K562 (cell line): ENCODE measurements around the gene PSG5. TPM values are rescaled to one million over a fixed set of nuclear protein-coding genes. Genes with fewer than 3 reads are reported as not detected.

ENCODE experiments used
- ATAC-seq: fragments of 200-7000 bp; cut with Tn5 transposase; 3 replicates; pipeline ENCODE4 v1.9.1; 2020; ENCODE audit warnings: moderate library complexity
- BruUV-seq: library from RNA; stranded (reverse); fragments of 400-500 nt; replicated peaks from 2 replicates; lab custom pipeline; 2021; lab: Mats Ljungman, UMichigan
- CTCF ChIA-PET: fragments of 300-600 bp; formaldehyde crosslinking; extraction: SDS; loops from one replicate; lab custom pipeline; 2021; ENCODE audit warnings: low intra/inter-chr PET ratio; lab: Yijun Ruan, JAX
- POLR2A ChIA-PET: fragments of 300-600, 350-650 bp; sonication (Branson Sonifier 250); formaldehyde crosslinking; extraction: SDS; loops from one replicate; lab custom pipeline; 2021; ENCODE audit warnings: antibody characterized with exemption, inconsistent platforms; lab: Yijun Ruan, JAX
- DNase-seq, 4 experiments: peaks; one replicate each; pipeline versions ENCODE4 v3.0.0 to v3.0.0-alpha.2; 2011 to 2018; ENCODE audit warnings: low spot score in 3 of 4, mixed read lengths in 3 of 4; ENCODE audit errors: extremely low read depth in 1 of 4
- FAIRE-seq: peaks from 2 replicates; lab custom pipeline; 2011; peaks lifted over from hg19 to GRCh38; lab: Jason Lieb, UNC
- H2AFZ ChIP-seq: 2 replicates; pipeline ENCODE4 v1.6.0; 2011; ENCODE audit warnings: low read depth, low read length, control low read depth, inconsistent platforms
- H3K27ac ChIP-seq: fragments of 200-600 bp; 3 replicates; pipeline ENCODE4 v1.8.0; 2011; ENCODE audit warnings: low read depth, mild to moderate bottlenecking, control low read depth, inconsistent platforms, low read length, moderate library complexity, mixed read lengths; ENCODE audit errors: extremely low read depth
- H3K27me3 ChIP-seq, 2 experiments: fragments of 300-600 bp in 1 of 2; 2 replicates in 1 of 2; 3 replicates in 1 of 2; pipeline versions ENCODE4 v1.6.0 to v1.8.0; 2011; ENCODE audit warnings: inconsistent platforms in 2 of 2, low read length in 2 of 2, mild to moderate bottlenecking in 1 of 2, mixed read lengths in 1 of 2, moderate library complexity in 1 of 2; ENCODE audit not compliant: control insufficient read depth in 2 of 2, insufficient read depth in 2 of 2
- H3K36me3 ChIP-seq: fragments of 300-600 bp; 3 replicates; pipeline ENCODE4 v1.8.0; 2011; ENCODE audit warnings: mild to moderate bottlenecking, low read length, inconsistent platforms; ENCODE audit not compliant: control insufficient read depth, insufficient read depth
- H3K4me1 ChIP-seq, 2 experiments: fragments of 200-600 bp in 1 of 2; replicated peaks in 1 of 2; 2 replicates in 1 of 2; 3 replicates in 1 of 2; pipeline versions ENCODE4 v1.5.1 to v1.8.0; 2011; ENCODE audit warnings: inconsistent platforms in 2 of 2, low read length in 2 of 2, mild to moderate bottlenecking in 1 of 2, mixed read lengths in 1 of 2, moderate library complexity in 1 of 2; ENCODE audit not compliant: control insufficient read depth in 2 of 2, insufficient read depth in 2 of 2
- H3K4me2 ChIP-seq: 2 replicates; pipeline ENCODE4 v1.6.1; 2011; ENCODE audit warnings: low read length, control low read depth, inconsistent platforms, mixed read lengths; ENCODE audit not compliant: insufficient read depth
- H3K4me3 ChIP-seq: fragments of 200-600 bp; sonication (generic), shearing (Covaris generic); 2 replicates; pipeline ENCODE4 v1.5.1; 2016; ENCODE audit warnings: control low read depth, inconsistent platforms
- H3K79me2 ChIP-seq: fragments of 200-600 bp; 3 replicates; pipeline ENCODE4 v1.8.0; 2011; ENCODE audit warnings: low read length, inconsistent platforms; ENCODE audit not compliant: control insufficient read depth, insufficient read depth
- H3K9ac ChIP-seq, 2 experiments: 2 replicates each; pipeline versions ENCODE4 v1.6.0 to v1.6.1; 2011; ENCODE audit warnings: low read depth in 2 of 2, low read length in 2 of 2, control low read depth in 1 of 2, inconsistent platforms in 1 of 2, mild to moderate bottlenecking in 1 of 2, mixed read lengths in 1 of 2; ENCODE audit not compliant: insufficient read depth in 1 of 2
- H3K9me1 ChIP-seq: one replicate; pipeline ENCODE4 v1.6.0; 2011; ENCODE audit warnings: inconsistent platforms, mild to moderate bottlenecking, low read length, moderate library complexity; ENCODE audit not compliant: control insufficient read depth, insufficient read depth
- H3K9me3 ChIP-seq: replicated peaks from 2 replicates; pipeline ENCODE4 v1.5.1; 2011; ENCODE audit warnings: low read depth, low read length, inconsistent platforms; ENCODE audit not compliant: control insufficient read depth, insufficient read depth
- H4K20me1 ChIP-seq: replicated peaks from 2 replicates; pipeline ENCODE4 v1.6.1; 2011; ENCODE audit warnings: low read length, inconsistent platforms, mixed read lengths; ENCODE audit not compliant: control insufficient read depth, insufficient read depth
- DACH1 ChIP-seq: fragments of 450-650 bp; IDR thresholded peaks from 2 replicates; pipeline ENCODE4 v1.6.1; 2018; ENCODE audit not compliant: partially characterized antibody
- DLX4 ChIP-seq: fragments of 250-450 bp; sonication (Bioruptor Pico); IDR thresholded peaks from 2 replicates; pipeline ENCODE4 v1.6.1; 2021; ENCODE audit warnings: mild to moderate bottlenecking
- ELF4 ChIP-seq: fragments of 450-650 bp; formaldehyde crosslinking; IDR thresholded peaks from 2 replicates; pipeline ENCODE4 v1.4.0; 2022; ENCODE audit warnings: missing genetic modification characterization
- FOS ChIP-seq: IDR thresholded peaks from 3 replicates; pipeline ENCODE4 v1.6.1; 2011; ENCODE audit not compliant: insufficient read length; ENCODE audit errors: extremely low read depth
- HIVEP1 ChIP-seq: fragments of 250-450 bp; sonication (Bioruptor Pico); IDR thresholded peaks from 2 replicates; pipeline ENCODE4 v1.4.0; 2020; ENCODE audit warnings: mild to moderate bottlenecking
- NR4A1 ChIP-seq, 2 experiments: fragments of 250-450 bp in 1 of 2; fragments of 450-650 bp in 1 of 2; sonication (Bioruptor Pico) in 1 of 2; IDR thresholded peaks; 2 replicates each; pipeline versions ENCODE4 v1.4.0 to v1.6.1; 2016 to 2020; ENCODE audit warnings: mild to moderate bottlenecking in 2 of 2, missing compliant biosample characterization in 1 of 2, missing genetic modification characterization in 1 of 2, moderate library complexity in 1 of 2
- PKNOX1 ChIP-seq: fragments of 450-650 bp; IDR thresholded peaks from 2 replicates; pipeline ENCODE4 v1.6.1; 2016
- SMARCE1 ChIP-seq: fragments of 450-650 bp; IDR thresholded peaks from 2 replicates; pipeline ENCODE4 v1.7.1; 2016; ENCODE audit warnings: mild to moderate bottlenecking
- TOE1 ChIP-seq, 2 experiments: fragments of 450-650 bp in 1 of 2; sonication (generic) in 1 of 2; formaldehyde crosslinking in 1 of 2; IDR thresholded peaks; 2 replicates each; pipeline versions ENCODE4 v1.7.1 to v1.8.0; 2016 to 2022; ENCODE audit warnings: borderline replicate concordance in 2 of 2, mild to moderate bottlenecking in 2 of 2, antibody characterized with exemption in 1 of 2, inconsistent platforms in 1 of 2, low read depth in 1 of 2, missing genetic modification reagents in 1 of 2, moderate library complexity in 1 of 2
- USF2 ChIP-seq: sonication (generic); formaldehyde crosslinking; IDR thresholded peaks from 2 replicates; pipeline ENCODE4 v1.5.0; 2020; ENCODE audit warnings: missing genetic modification reagents
- ZC3H4 ChIP-seq: sonication (generic); formaldehyde crosslinking; IDR thresholded peaks from 2 replicates; pipeline ENCODE4 v1.9.0; 2021; ENCODE audit warnings: missing genetic modification reagents, borderline replicate concordance
- ZFP30 ChIP-seq: fragments of 250-450 bp; sonication (Bioruptor Pico); IDR thresholded peaks from 2 replicates; pipeline ENCODE4 v1.8.0; 2022; ENCODE audit warnings: moderate library complexity, mild to moderate bottlenecking, inconsistent platforms, borderline replicate concordance
- WGBS: fragments of 100-300 bp; shearing (Covaris generic); methylation state at CpG from one replicate; pipeline ENCODE4 v1.1.6; 2016; ENCODE audit warnings: low coverage, mixed read lengths; ENCODE audit not compliant: insufficient coverage; ENCODE audit errors: missing lambda C conversion rate; 5-methylcytosine and 5-hydroxymethylcytosine counted together
- in situ Hi-C: fragments of 300-500 bp; cut with MboI; formaldehyde crosslinking; loops from 4 replicates; pipeline ENCODE4 v1.15.0; 2018; ENCODE audit warnings: inconsistent platforms, mixed read lengths
- intact Hi-C: fragments of 100-400 bp; cut with micrococcal nuclease; formaldehyde crosslinking; loops from 2 replicates; pipeline ENCODE4 v1.14.2; 2022
- polyA plus RNA-seq, 8 experiments: library from polyadenylated mRNA; depleted of rRNA in 4 of 8; stranded (reverse) in 5 of 8; unstranded in 3 of 8; fragments of >200 nt; fragmentation: Nextera tagmentation in 2 of 8; fragmentation: Illumina TruSeq in 1 of 8; extraction: Ambion mirVana in 2 of 8; extraction: Trizol in 1 of 8; gene quantifications; 2 replicates each; pipeline versions ENCODE4 v1.2.1 to v1.2.3, GENCODE V29; 2011 to 2014; ENCODE audit warnings: inconsistent platforms in 1 of 8, missing spikeins in 1 of 8
- total RNA-seq, 7 experiments: library from RNA; depleted of rRNA in 6 of 7; stranded (reverse); fragments of >200 nt in 6 of 7; fragmentation: Illumina TruSeq in 2 of 7; extraction: Trizol in 2 of 7; gene quantifications; 2 replicates each; pipeline versions ENCODE4 v1.2.1 to v1.2.3, GENCODE V29; 2011 to 2021; ENCODE audit warnings: low replicate concordance in 1 of 7
- TF ChIP-seq, protein P1 (sequence below), 3 experiments: IDR thresholded peaks in 2 of 3; conservative IDR thresholded peaks in 1 of 3; 2 replicates each; pipeline ENCODE4 v1.5.1; 2011 to 2012; ENCODE audit warnings: low read length in 3 of 3, mild to moderate bottlenecking in 3 of 3, control low read depth in 2 of 3, improper control_type of control experiment in 1 of 3, inconsistent platforms in 1 of 3, low read depth in 1 of 3, mixed read lengths in 1 of 3, moderate library complexity in 1 of 3; ENCODE audit not compliant: insufficient read depth in 2 of 3

PSG5 gene
- total and polyA plus RNA-seq, 9 of the 15 experiments (the other 6 are each of a cell fraction or from before 2014, with no cell fraction given), result not detected

GRCh38 chr19:43124360-43124759, 62.0 kb downstream of the PSG5 start:
- DNase-seq (peak; percentile 2 to 4 (median 4)), FAIRE-seq (no peak), ATAC-seq (no peak; the same call in 2 of the 3 replicates)
- no peak overlapping the region for H3K4me2 ChIP-seq
- intact Hi-C loops, result no loop called here
- WGBS, result 0% methylated on average over 2 of the region's 2 CpGs
- no peaks in the 10 kb centered on the region for H3K9me1 ChIP-seq
- H3K36me3 ChIP-seq, result no peaks in the 10 kb centered on the region
- no peak overlapping the region for H2AFZ ChIP-seq
- no peak overlapping the region for H3K4me3 ChIP-seq
- POLR2A ChIA-PET, result no interaction called here
- H3K27me3 ChIP-seq, result no peaks in the 10 kb centered on the region
- no peak overlapping the region for H3K9ac ChIP-seq
- in situ Hi-C loops, result no loop called here
- BruUV-seq, result no TSS peak
- H3K27ac ChIP-seq, result no peak overlapping the region
- no peaks in the 10 kb centered on the region for H3K79me2 ChIP-seq
- CTCF ChIA-PET, result no interaction called here
- H3K9me3 ChIP-seq, result no peaks in the 10 kb centered on the region
- no peaks in the 10 kb centered on the region for H4K20me1 ChIP-seq
- H3K4me1 ChIP-seq, result no peaks in the 10 kb centered on the region
- TF ChIP-seq, protein P1, sequence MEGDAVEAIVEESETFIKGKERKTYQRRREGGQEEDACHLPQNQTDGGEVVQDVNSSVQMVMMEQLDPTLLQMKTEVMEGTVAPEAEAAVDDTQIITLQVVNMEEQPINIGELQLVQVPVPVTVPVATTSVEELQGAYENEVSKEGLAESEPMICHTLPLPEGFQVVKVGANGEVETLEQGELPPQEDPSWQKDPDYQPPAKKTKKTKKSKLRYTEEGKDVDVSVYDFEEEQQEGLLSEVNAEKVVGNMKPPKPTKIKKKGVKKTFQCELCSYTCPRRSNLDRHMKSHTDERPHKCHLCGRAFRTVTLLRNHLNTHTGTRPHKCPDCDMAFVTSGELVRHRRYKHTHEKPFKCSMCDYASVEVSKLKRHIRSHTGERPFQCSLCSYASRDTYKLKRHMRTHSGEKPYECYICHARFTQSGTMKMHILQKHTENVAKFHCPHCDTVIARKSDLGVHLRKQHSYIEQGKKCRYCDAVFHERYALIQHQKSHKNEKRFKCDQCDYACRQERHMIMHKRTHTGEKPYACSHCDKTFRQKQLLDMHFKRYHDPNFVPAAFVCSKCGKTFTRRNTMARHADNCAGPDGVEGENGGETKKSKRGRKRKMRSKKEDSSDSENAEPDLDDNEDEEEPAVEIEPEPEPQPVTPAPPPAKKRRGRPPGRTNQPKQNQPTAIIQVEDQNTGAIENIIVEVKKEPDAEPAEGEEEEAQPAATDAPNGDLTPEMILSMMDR (IDR thresholded peaks at IDR 0.05 in 2 of 3, conservative IDR thresholded peaks at IDR 0.05 in 1 of 3; ENCODE audit: insufficient read depth in 2 of 3, low read depth in 1 of 3, low read length in 3 of 3), result peak in 1 of 3 experiments; percentile 30; a peak in 1 of 6 replicates
- TF ChIP-seq DLX4 (CRISPR knock-in tag) (no peak), NR4A1 (CRISPR knock-in tag; IDR thresholded peaks at IDR 0.05) (no peak), NR4A1 (tag; IDR thresholded peaks at IDR 0.05) (no peak), HIVEP1 (no peak), DACH1 (no peak), ELF4 (CRISPR knock-in tag) (no peak), SMARCE1 (no peak), ZFP30 (CRISPR knock-in tag) (no peak), FOS (no peak), USF2 (no peak), TOE1 (IDR thresholded peaks at IDR 0.05; ENCODE audit: borderline replicate concordance) (no peak), TOE1 (CRISPR knock-in tag; IDR thresholded peaks at IDR 0.05; ENCODE audit: borderline replicate concordance, low read depth) (no peak), ZC3H4 (CRISPR knock-in tag) (no peak), PKNOX1 (peak; percentile 23; the same call in 1 of the 2 replicates)
